WTC11 (cell line): ENCODE measurements around the gene CPLANE1.
"Not testable (repeated sequence)": the region's sequence is repeated elsewhere in the genome, so short reads cannot be mapped to it uniquely, and the experiment has no call there.

ENCODE experiments used
- ATF6 ChIP-seq: sonication (generic); formaldehyde crosslinking; IDR thresholded peaks from 2 replicates; pipeline ENCODE4 v1.8.1; 2023; ENCODE audit warnings: mild to moderate bottlenecking, missing genetic modification reagents
- CREB1 ChIP-seq: sonication (generic); formaldehyde crosslinking; IDR thresholded peaks from 2 replicates; pipeline ENCODE4 v1.8.0; 2023; ENCODE audit warnings: mild to moderate bottlenecking, missing genetic modification reagents
- MYBL2 ChIP-seq: sonication (generic); formaldehyde crosslinking; IDR thresholded peaks from 2 replicates; pipeline ENCODE4 v1.8.1; 2023; ENCODE audit warnings: mild to moderate bottlenecking, moderate library complexity, missing genetic modification reagents
- NR1H2 ChIP-seq: sonication (generic); formaldehyde crosslinking; IDR thresholded peaks from 2 replicates; pipeline ENCODE4 v1.9.0; 2021; ENCODE audit warnings: mild to moderate bottlenecking, moderate library complexity, missing genetic modification reagents
- NR3C1 ChIP-seq: sonication (generic); formaldehyde crosslinking; conservative IDR thresholded peaks from 2 replicates; pipeline ENCODE4 v1.8.1; 2023; ENCODE audit warnings: low read depth, mild to moderate bottlenecking, missing genetic modification reagents
- TEAD4 ChIP-seq: sonication (generic); formaldehyde crosslinking; IDR thresholded peaks from 2 replicates; pipeline ENCODE4 v1.8.0; 2022; ENCODE audit warnings: mild to moderate bottlenecking, missing genetic modification reagents
- ZNF138 ChIP-seq: sonication (generic); formaldehyde crosslinking; conservative IDR thresholded peaks from 2 replicates; pipeline ENCODE4 v1.8.1; 2022; ENCODE audit warnings: mild to moderate bottlenecking, moderate library complexity, missing genetic modification reagents
- TF ChIP-seq, protein P1 (sequence below): fragments of 200-600 bp; IDR thresholded peaks from 2 replicates; pipeline ENCODE4 v1.8.0; 2022; ENCODE audit warnings: antibody characterized with exemption

GRCh38 chr5:37219384-37219783, 29.8 kb downstream of the CPLANE1 start:
- TF ChIP-seq ATF6 (CRISPR knock-in tag); ZNF138; NR1H2 (CRISPR knock-in tag); NR3C1 (CRISPR knock-in tag); TEAD4; CREB1 (CRISPR knock-in tag); MYBL2 (CRISPR knock-in tag): not testable (repeated sequence)
- TF ChIP-seq, protein P1, sequence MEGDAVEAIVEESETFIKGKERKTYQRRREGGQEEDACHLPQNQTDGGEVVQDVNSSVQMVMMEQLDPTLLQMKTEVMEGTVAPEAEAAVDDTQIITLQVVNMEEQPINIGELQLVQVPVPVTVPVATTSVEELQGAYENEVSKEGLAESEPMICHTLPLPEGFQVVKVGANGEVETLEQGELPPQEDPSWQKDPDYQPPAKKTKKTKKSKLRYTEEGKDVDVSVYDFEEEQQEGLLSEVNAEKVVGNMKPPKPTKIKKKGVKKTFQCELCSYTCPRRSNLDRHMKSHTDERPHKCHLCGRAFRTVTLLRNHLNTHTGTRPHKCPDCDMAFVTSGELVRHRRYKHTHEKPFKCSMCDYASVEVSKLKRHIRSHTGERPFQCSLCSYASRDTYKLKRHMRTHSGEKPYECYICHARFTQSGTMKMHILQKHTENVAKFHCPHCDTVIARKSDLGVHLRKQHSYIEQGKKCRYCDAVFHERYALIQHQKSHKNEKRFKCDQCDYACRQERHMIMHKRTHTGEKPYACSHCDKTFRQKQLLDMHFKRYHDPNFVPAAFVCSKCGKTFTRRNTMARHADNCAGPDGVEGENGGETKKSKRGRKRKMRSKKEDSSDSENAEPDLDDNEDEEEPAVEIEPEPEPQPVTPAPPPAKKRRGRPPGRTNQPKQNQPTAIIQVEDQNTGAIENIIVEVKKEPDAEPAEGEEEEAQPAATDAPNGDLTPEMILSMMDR = not testable (repeated sequence)
